ENCODE results near the gene MRPL10. TPM values are rescaled to one million over a fixed set of nuclear protein-coding genes. Genes with fewer than 3 reads are reported as not detected.
A peak's percentile ranks its signal among the peaks of the same experiment; 100 is the strongest.

MRPL10 gene
- total RNA-seq, 1 experiment from 2014 or later, result 70.2 TPM

DNA sequence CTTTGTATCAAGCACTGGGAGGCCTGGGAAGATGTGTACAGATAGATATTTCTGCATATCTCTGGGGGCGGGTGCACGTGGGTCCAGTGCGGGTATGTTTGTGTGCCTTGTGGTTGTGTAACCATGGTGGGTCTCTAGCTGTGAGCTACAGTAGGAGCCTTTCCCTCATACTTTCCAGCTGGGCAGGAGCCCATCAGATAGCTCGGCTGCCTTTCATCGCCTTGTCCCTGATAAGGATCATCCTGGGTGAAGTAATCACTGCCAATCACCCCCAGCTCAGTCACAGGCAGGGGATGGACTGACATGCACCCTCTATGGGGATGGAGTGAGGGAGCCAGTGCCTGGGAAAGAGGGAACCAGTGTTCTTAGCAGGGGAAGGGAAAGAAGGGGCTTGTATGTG is 12.9 kb upstream of the MRPL10 start:
- CTCF ChIA-PET, result interaction anchor here (0.6 to 7.5 kb wide), 5 partner anchors 37 to 743 kb away, joined by 3 to 137 read pairs (median 5); no protein-coding TSS in a partner anchor
- Mint-ChIP-seq H3K36me3 (ENCODE audit: insufficient read depth, unreplicated experiment) (peaks cover 14% of the 10 kb centered on the region), H3K27me3 (ENCODE audit: unreplicated experiment) (peaks cover 6% of the 10 kb centered on the region), H3K4me3 (ENCODE audit: low read depth, unreplicated experiment) (no peak overlapping the region), H3K27ac (ENCODE audit: unreplicated experiment) (no peak overlapping the region), H3K9me3 (ENCODE audit: low read depth, unreplicated experiment) (no peaks in the 10 kb centered on the region), H3K4me1 (ENCODE audit: low read depth, unreplicated experiment) (peaks cover 26% of the 10 kb centered on the region)
- TF ChIP-seq, protein P1, sequence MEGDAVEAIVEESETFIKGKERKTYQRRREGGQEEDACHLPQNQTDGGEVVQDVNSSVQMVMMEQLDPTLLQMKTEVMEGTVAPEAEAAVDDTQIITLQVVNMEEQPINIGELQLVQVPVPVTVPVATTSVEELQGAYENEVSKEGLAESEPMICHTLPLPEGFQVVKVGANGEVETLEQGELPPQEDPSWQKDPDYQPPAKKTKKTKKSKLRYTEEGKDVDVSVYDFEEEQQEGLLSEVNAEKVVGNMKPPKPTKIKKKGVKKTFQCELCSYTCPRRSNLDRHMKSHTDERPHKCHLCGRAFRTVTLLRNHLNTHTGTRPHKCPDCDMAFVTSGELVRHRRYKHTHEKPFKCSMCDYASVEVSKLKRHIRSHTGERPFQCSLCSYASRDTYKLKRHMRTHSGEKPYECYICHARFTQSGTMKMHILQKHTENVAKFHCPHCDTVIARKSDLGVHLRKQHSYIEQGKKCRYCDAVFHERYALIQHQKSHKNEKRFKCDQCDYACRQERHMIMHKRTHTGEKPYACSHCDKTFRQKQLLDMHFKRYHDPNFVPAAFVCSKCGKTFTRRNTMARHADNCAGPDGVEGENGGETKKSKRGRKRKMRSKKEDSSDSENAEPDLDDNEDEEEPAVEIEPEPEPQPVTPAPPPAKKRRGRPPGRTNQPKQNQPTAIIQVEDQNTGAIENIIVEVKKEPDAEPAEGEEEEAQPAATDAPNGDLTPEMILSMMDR (IDR thresholded peaks at IDR 0.05; ENCODE audit: unreplicated experiment), result no peak
- intact Hi-C loops (cut with micrococcal nuclease; ENCODE audit: unreplicated experiment), result loop anchor here (10.0 kb wide), 1 partner anchor 101 kb away; the partner anchor contains the start of gene PNPO
- no TSS peak for BruUV-seq (replicated peaks)
- no peak for DNase-seq

DNA sequence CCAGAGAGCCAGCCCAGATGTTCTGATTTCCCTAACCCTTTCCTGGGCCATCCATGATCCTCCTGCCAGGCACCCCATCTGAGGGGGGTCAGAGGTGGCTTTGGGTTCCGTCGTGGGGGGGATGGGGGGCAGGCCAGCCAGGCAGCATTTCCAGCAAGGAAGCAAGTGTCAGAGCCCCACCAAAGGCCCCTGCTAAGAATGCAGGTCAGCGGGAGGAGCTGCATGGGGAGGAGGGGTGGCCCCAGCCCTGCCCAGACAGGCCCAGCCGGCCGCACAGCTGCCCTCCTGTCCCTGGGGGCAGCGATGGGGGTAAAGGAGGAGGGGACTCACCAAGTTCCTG is 12.0 kb upstream of the MRPL10 start:
- no peaks in the 10 kb centered on the region for H3K9me3 Mint-ChIP-seq (ENCODE audit: low read depth, unreplicated experiment)
- BruUV-seq (replicated peaks), result no TSS peak
- CTCF ChIA-PET, result interaction anchor here (0.7 to 7.5 kb wide), 16 partner anchors 8 to 175 kb away, joined by 3 to 137 read pairs (median 6); partner anchors contain the start of genes CDK5RAP3, LRRC46, MRPL10 and SP2
- TF ChIP-seq, protein P1 (IDR thresholded peaks at IDR 0.05; ENCODE audit: unreplicated experiment), result no peak
- peaks cover 26% of the 10 kb centered on the region for H3K4me1 Mint-ChIP-seq (ENCODE audit: low read depth, unreplicated experiment)
- no peak for DNase-seq
- intact Hi-C loops (cut with micrococcal nuclease; ENCODE audit: unreplicated experiment), result loop anchor here (2.0 to 10.0 kb wide), 2 partner anchors 101 to 175 kb away; partner anchors contain the start of gene PNPO
- no peaks in the 10 kb centered on the region for H3K27me3 Mint-ChIP-seq (ENCODE audit: unreplicated experiment)
- no peak overlapping the region for H3K27ac Mint-ChIP-seq (ENCODE audit: unreplicated experiment)
- no peak overlapping the region for H3K4me3 Mint-ChIP-seq (ENCODE audit: low read depth, unreplicated experiment)
- peaks cover 14% of the 10 kb centered on the region for H3K36me3 Mint-ChIP-seq (ENCODE audit: insufficient read depth, unreplicated experiment)

DNA sequence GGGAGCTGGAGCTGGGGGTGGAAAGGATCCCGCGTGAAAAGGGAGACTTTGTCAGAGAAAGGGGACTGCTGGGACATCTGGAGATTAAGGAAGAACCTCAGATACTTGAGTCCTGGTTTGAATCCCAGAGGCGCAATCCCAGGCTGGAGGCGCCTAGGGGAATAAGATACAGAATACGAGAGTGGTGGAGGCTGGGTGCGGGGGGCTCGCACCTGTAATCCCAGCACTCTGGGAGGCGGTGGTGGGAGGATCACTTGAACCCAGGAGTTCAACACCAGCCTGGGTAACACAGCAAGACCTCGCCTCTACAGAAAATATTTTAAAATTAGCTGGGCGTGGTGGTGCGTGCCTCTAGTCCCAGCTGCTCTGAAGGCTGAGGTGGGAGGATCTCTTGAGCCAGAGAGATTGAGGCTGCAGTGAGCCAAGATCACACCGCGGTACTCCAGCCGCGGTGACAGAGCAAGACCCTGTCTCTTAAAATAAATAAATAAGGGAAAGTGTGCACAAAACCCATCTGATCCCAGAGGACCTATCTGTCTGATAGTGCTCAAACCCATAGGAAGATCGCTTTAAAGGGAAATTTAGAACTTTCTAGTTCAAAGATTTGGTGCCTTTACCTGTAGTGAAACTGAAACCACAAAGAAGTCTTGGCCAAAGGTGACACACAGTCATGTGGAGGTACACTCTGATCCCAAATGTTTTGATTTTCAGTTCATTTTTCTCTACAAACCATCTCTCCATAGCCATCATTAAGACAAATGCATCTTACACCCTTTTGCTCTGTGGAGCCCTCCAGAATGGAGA is 10.3 kb upstream of the MRPL10 start:
- CTCF ChIA-PET, result interaction anchor here (0.7 to 7.5 kb wide), 17 partner anchors 9 to 184 kb away, joined by 3 to 137 read pairs (median 4); partner anchors contain the start of genes CDK5RAP3, LRRC46, MRPL10 and OSBPL7
- Mint-ChIP-seq H3K4me3 (ENCODE audit: low read depth, unreplicated experiment) (peak overlapping the region; percentile 92), H3K27me3 (ENCODE audit: unreplicated experiment) (no peaks in the 10 kb centered on the region), H3K9me3 (ENCODE audit: low read depth, unreplicated experiment) (no peaks in the 10 kb centered on the region), H3K27ac (ENCODE audit: unreplicated experiment) (peak overlapping the region; percentile 31), H3K36me3 (ENCODE audit: insufficient read depth, unreplicated experiment) (peaks cover 19% of the 10 kb centered on the region), H3K4me1 (ENCODE audit: low read depth, unreplicated experiment) (peaks cover 26% of the 10 kb centered on the region)
- intact Hi-C loops (cut with micrococcal nuclease; ENCODE audit: unreplicated experiment), result loop anchor here (1.0 to 10.0 kb wide), 3 partner anchors 49 to 177 kb away; partner anchors contain the start of gene PNPO
- no TSS peak for BruUV-seq (replicated peaks)
- no peak for DNase-seq
- TF ChIP-seq, protein P1 (IDR thresholded peaks at IDR 0.05; ENCODE audit: unreplicated experiment), result no peak

DNA sequence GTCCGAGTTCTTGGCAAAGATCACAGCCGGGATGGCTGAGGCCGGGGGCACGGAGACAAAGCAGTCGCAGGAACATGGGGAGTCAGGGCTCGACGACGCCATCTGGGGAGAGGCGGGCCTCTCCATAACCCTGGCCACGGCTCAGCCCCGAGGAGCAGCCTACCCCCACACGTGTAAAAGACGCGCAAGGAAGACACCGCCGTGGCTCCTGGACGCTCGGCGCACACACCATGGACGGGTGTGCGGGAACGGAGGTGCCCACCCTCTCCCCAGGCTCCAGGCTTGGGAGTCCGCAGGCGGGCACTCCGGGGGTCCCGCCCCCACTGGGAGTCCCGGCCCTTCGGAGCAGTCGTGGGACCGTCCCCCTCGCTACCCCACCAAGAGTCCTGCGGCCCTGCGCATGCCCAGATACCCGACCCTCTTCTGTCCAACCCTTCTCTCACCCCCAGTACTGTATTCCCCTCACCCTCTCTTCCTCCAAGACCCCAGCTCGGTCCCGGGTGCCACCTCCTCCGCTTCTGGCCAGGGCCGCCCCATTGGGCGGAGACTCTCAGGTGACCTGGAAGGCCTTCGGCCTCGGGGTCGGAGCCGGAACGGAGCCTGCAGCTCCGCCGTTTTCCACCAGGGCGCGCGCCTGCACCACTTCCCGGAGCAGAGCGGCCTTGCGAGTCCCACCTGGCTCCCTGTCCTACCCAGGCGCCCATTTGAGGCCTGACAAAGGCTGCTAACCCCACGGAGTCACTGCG is 9.6 kb upstream of the MRPL10 start, which contains the start of gene SCRN2:
SCRN2 (minus strand) TSS at position 532 of the 746 bp plus-strand sequence; CDS start at position 102, 430 bp downstream.
- intact Hi-C loops (cut with micrococcal nuclease; ENCODE audit: unreplicated experiment), result loop anchor here (1.0 to 10.0 kb wide), 2 partner anchors 49 to 104 kb away; partner anchors contain the start of gene PNPO
- BruUV-seq (replicated peaks), result no TSS peak

More for the DNA sequence above, 9.6 kb upstream of the MRPL10 start, which contains the start of gene SCRN2:
- TF ChIP-seq, protein P1 (IDR thresholded peaks at IDR 0.05; ENCODE audit: unreplicated experiment), result peak; percentile 99
- Mint-ChIP-seq H3K9me3 (ENCODE audit: low read depth, unreplicated experiment) (no peaks in the 10 kb centered on the region), H3K4me1 (ENCODE audit: low read depth, unreplicated experiment) (peaks cover 26% of the 10 kb centered on the region), H3K4me3 (ENCODE audit: low read depth, unreplicated experiment) (peak within 1 kb of the TSS; percentile 92), H3K36me3 (ENCODE audit: insufficient read depth, unreplicated experiment) (peaks cover 19% of the 10 kb centered on the region), H3K27ac (ENCODE audit: unreplicated experiment) (peak within 1 kb of the TSS; percentile 31), H3K27me3 (ENCODE audit: unreplicated experiment) (no peaks in the 10 kb centered on the region)
- DNase-seq, result peak; percentile 98
- CTCF ChIA-PET, result interaction anchor here (0.7 to 7.5 kb wide), 16 partner anchors 10 to 184 kb away, joined by 3 to 137 read pairs (median 4); partner anchors contain the start of genes CDK5RAP3, LRRC46, MRPL10 and OSBPL7

All from Calu3 (cell line).